HepG2 (cell line): ENCODE measurements around the gene ANKFY1. TPM values are rescaled to one million over a fixed set of nuclear protein-coding genes. Genes with fewer than 3 reads are reported as not detected.
A peak's percentile ranks its signal among the peaks of the same experiment; 100 is the strongest.

Experiments used
- ATAC-seq: fragments of 200-7000 bp; cut with Tn5 transposase; 3 replicates; pipeline ENCODE4 v1.9.1; 2020; ENCODE audit warnings: mild to moderate bottlenecking, moderate library complexity
- BruUV-seq: library from RNA; stranded (reverse); fragments of 400-500 nt; replicated peaks from 2 replicates; lab custom pipeline; 2021; lab: Mats Ljungman, UMichigan
- CTCF ChIA-PET: fragments of 300-600 bp; formaldehyde crosslinking; extraction: SDS; loops from one replicate; lab custom pipeline; 2021; ENCODE audit warnings: low total read pairs, inconsistent platforms, low intra/inter-chr PET ratio; lab: Yijun Ruan, JAX
- POLR2A ChIA-PET: fragments of 350-600 bp; sonication (Branson Sonifier 250); formaldehyde crosslinking; loops from one replicate; lab custom pipeline; 2020; ENCODE audit warnings: antibody characterized with exemption, inconsistent platforms; lab: Yijun Ruan, JAX
- DNase-seq: peaks from one replicate; pipeline ENCODE4 v3.0.0-alpha.2; 2015; ENCODE audit warnings: low spot score
- FAIRE-seq: peaks from 3 replicates; lab custom pipeline; 2011; peaks lifted over from hg19 to GRCh38; lab: Jason Lieb, UNC
- H2AFZ ChIP-seq: one replicate; pipeline ENCODE4 v1.6.1; 2011; ENCODE audit warnings: low read length, inconsistent platforms
- H3K27ac ChIP-seq: fragments of 300-600 bp; 3 replicates; pipeline ENCODE4 v1.8.0; 2011; ENCODE audit warnings: mixed run types, mild to moderate bottlenecking, mixed read lengths, low read length, inconsistent platforms; ENCODE audit not compliant: insufficient read depth; ENCODE audit errors: extremely low read length
- H3K27me3 ChIP-seq, 2 experiments: fragments of 200-600 bp in 1 of 2; 2 replicates in 1 of 2; 3 replicates in 1 of 2; pipeline versions ENCODE4 v1.6.0 to v1.8.0; 2011; ENCODE audit warnings: low read length in 2 of 2, mild to moderate bottlenecking in 2 of 2, moderate library complexity in 2 of 2, inconsistent platforms in 1 of 2; ENCODE audit not compliant: insufficient read depth in 2 of 2, control insufficient read depth in 1 of 2
- H3K36me3 ChIP-seq, 2 experiments: fragments of 200-600 bp in 1 of 2; replicated peaks in 1 of 2; 2 replicates in 1 of 2; 3 replicates in 1 of 2; pipeline versions ENCODE4 v1.5.1 to v1.8.0; 2011; ENCODE audit warnings: low read length in 2 of 2, inconsistent platforms in 1 of 2; ENCODE audit not compliant: insufficient read depth in 2 of 2, control insufficient read depth in 1 of 2
- H3K4me1 ChIP-seq: 2 replicates; pipeline ENCODE4 v1.5.1; 2012; ENCODE audit warnings: low read length, inconsistent platforms; ENCODE audit not compliant: insufficient read depth
- H3K4me2 ChIP-seq: 2 replicates; pipeline ENCODE4 v1.6.0; 2011; ENCODE audit warnings: low read depth, low read length, inconsistent platforms
- H3K4me3 ChIP-seq, 3 experiments: fragments of 200-600 bp in 1 of 3; sonication (generic), shearing (Covaris generic) in 1 of 3; replicated peaks in 1 of 3; 2 replicates each; pipeline ENCODE4 v1.5.1; 2011 to 2016; ENCODE audit warnings: low read length in 3 of 3, inconsistent platforms in 2 of 3, low read depth in 2 of 3, mild to moderate bottlenecking in 2 of 3, control low read depth in 1 of 3, mixed read lengths in 1 of 3; ENCODE audit not compliant: insufficient read depth in 1 of 3
- H3K79me2 ChIP-seq: one replicate; pipeline ENCODE4 v1.6.1; 2011; ENCODE audit warnings: low read length, inconsistent platforms; ENCODE audit not compliant: insufficient read depth
- H3K9ac ChIP-seq: 2 replicates; pipeline ENCODE4 v1.6.0; 2011; ENCODE audit warnings: mild to moderate bottlenecking, low read depth, low read length, inconsistent platforms; ENCODE audit not compliant: insufficient read depth
- H3K9me3 ChIP-seq: 2 replicates; pipeline ENCODE4 v1.5.1; 2012; ENCODE audit warnings: mild to moderate bottlenecking, low read length
- H4K20me1 ChIP-seq: 2 replicates; pipeline ENCODE4 v1.6.0; 2011; ENCODE audit warnings: inconsistent platforms, mild to moderate bottlenecking, low read length, moderate library complexity; ENCODE audit not compliant: insufficient read depth
- KLF15 ChIP-seq: sonication (generic); formaldehyde crosslinking; IDR thresholded peaks from 2 replicates; pipeline ENCODE4 v1.8.1; 2023; ENCODE audit warnings: borderline replicate concordance, mild to moderate bottlenecking, inconsistent platforms, missing genetic modification reagents, mixed read lengths
- ZNF768 ChIP-seq: sonication (generic); formaldehyde crosslinking; IDR thresholded peaks from 2 replicates; pipeline ENCODE4 v1.4.0; 2020; ENCODE audit warnings: missing genetic modification reagents
- WGBS: methylation state at CpG from one replicate; pipeline ENCODE4 v1.1.6; 2017; ENCODE audit warnings: low lambda C conversion rate; 5-methylcytosine and 5-hydroxymethylcytosine counted together
- in situ Hi-C: cut with HindIII; loops from 2 replicates; pipeline ENCODE4 v1.10.0; 2017; ENCODE audit warnings: low pct_unique_long_range_greater_than_20kb; ENCODE audit not compliant: extremely low pct_ligation_motif_present
- intact Hi-C: fragments of 100-400 bp; cut with micrococcal nuclease; formaldehyde crosslinking; loops from one replicate; pipeline ENCODE4 v1.10.0; 2022; ENCODE audit not compliant: unreplicated experiment
- polyA plus RNA-seq, 8 experiments: library from polyadenylated mRNA; depleted of rRNA in 3 of 8; stranded (reverse) in 7 of 8; unstranded in 1 of 8; fragments of >200 nt; fragmentation: Illumina TruSeq in 4 of 8; extraction: Trizol in 4 of 8; gene quantifications; 2 replicates each; pipeline versions ENCODE4 v1.2.1 to v1.2.3, GENCODE V29; 2011 to 2016; ENCODE audit warnings: low read depth in 4 of 8, missing spikeins in 1 of 8, mixed read lengths in 1 of 8; ENCODE audit not compliant: insufficient read depth in 1 of 8
- total RNA-seq, 5 experiments: library from RNA; depleted of rRNA; stranded (reverse); fragments of >200 nt; fragmentation: Illumina TruSeq; extraction: Trizol; gene quantifications; 2 replicates each; pipeline ENCODE4 v1.2.3, GENCODE V29; 2016; ENCODE audit warnings: low read depth in 1 of 5

ANKFY1 gene
- total and polyA plus RNA-seq, 2 of the 13 experiments (the other 11 are each of a cell fraction or from before 2014, with no cell fraction given): 11.9 to 16.8 TPM

- Histone ChIP-seq H4K20me1 (no peaks in the 10 kb centered on the region), H2AFZ (no peak overlapping the region), H3K36me3 (peaks cover 4 to 17% of the 10 kb centered on the region in 2 experiments; a peak in 4 of 5 replicates), H3K4me3 (no peak overlapping the region), H3K79me2 (no peaks in the 10 kb centered on the region), H3K4me1 (0 out of 2 replicates have a peak, but pooled peaks cover 5% of the 10 kb centered on the region), H3K4me2 (no peak overlapping the region), H3K9ac (no peak overlapping the region), H3K27me3 (no peaks in the 10 kb centered on the region), H3K9me3 (no peaks in the 10 kb centered on the region), H3K27ac (no peak overlapping the region)
- no TSS peak for BruUV-seq
- TF ChIP-seq KLF15: no peak
- FAIRE-seq (no peak), DNase-seq (no peak), ATAC-seq (no peak)
- in situ Hi-C loops: no loop called here
- intact Hi-C loops: no loop called here
- POLR2A ChIA-PET: interaction anchor here (1.6 kb wide), 1 partner anchor 19 kb away, joined by 5 read pairs; the partner anchor contains the start of genes CYB5D2 and ZZEF1
- CTCF ChIA-PET: no interaction called here
- WGBS: 96% methylated on average over 6 of the region's 6 CpGs
Measured at GRCh38 chr17:4162321-4162720, 101.5 kb downstream of the ANKFY1 start.

GRCh38 chr17:4161967-4162305, 101.8 kb downstream of the ANKFY1 start:
- H3K4me1 ChIP-seq: 0 out of 2 replicates have a peak, but pooled peaks cover 5% of the 10 kb centered on the region
- no TSS peak for BruUV-seq

More at GRCh38 chr17:4161967-4162305, 101.8 kb downstream of the ANKFY1 start:
- H2AFZ ChIP-seq: no peak overlapping the region
- 97% methylated on average over 9 of the region's 9 CpGs for WGBS
- no peaks in the 10 kb centered on the region for H3K27me3 ChIP-seq
- POLR2A ChIA-PET: interaction anchor here (3.7 kb wide), 1 partner anchor 18 kb away, joined by 23 read pairs; the partner anchor contains the start of genes CYB5D2 and ZZEF1
- no peak overlapping the region for H3K4me3 ChIP-seq
- in situ Hi-C loops (no loop called here), intact Hi-C loops (no loop called here)
- no peaks in the 10 kb centered on the region for H4K20me1 ChIP-seq
- H3K27ac ChIP-seq: no peak overlapping the region
- ATAC-seq (peak; percentile 14; the same call in 1 of the 3 replicates), DNase-seq (no peak), FAIRE-seq (no peak)
- TF ChIP-seq ZNF768 (CRISPR knock-in tag): no peak
- no peak overlapping the region for H3K9ac ChIP-seq
- CTCF ChIA-PET: no interaction called here
- no peak overlapping the region for H3K4me2 ChIP-seq
- H3K79me2 ChIP-seq: no peaks in the 10 kb centered on the region
- no peaks in the 10 kb centered on the region for H3K9me3 ChIP-seq
- H3K36me3 ChIP-seq: peaks cover 3 to 15% of the 10 kb centered on the region in 2 experiments; a peak in 4 of 5 replicates
